GM12801 (cell line): ENCODE results near the gene DNPH1.

ENCODE experiments used
- TF ChIP-seq, protein P1 (sequence below): IDR thresholded peaks from one replicate; pipeline ENCODE4 v1.5.1; 2011; ENCODE audit warnings: control low read depth; ENCODE audit not compliant: insufficient read length; ENCODE audit errors: extremely low read depth

The DNPH1 gene

DNA sequence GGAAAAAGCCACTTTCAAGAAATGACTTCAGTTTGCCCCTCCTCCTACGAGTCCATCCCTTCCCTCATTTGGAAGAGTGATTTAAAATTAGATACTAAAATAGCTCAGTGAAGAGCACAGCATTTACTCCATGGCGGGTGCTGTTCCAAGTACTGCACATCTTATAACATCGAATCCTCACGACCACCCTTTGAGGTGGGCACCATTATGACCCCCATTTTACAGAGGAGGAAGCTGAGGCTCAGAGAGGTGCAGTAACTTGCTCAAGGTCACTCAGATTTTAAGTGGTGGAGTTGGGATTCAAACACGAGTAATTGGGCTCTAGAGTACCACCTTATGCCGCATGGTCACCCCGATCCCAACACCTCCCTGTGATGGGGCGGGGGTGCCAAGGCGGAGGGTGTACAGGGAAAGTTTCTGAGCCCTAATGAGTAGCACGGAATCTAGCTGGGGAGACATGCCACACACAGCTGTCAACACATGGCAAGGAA is 39.5 kb upstream of the DNPH1 start:
- TF ChIP-seq, protein P1, sequence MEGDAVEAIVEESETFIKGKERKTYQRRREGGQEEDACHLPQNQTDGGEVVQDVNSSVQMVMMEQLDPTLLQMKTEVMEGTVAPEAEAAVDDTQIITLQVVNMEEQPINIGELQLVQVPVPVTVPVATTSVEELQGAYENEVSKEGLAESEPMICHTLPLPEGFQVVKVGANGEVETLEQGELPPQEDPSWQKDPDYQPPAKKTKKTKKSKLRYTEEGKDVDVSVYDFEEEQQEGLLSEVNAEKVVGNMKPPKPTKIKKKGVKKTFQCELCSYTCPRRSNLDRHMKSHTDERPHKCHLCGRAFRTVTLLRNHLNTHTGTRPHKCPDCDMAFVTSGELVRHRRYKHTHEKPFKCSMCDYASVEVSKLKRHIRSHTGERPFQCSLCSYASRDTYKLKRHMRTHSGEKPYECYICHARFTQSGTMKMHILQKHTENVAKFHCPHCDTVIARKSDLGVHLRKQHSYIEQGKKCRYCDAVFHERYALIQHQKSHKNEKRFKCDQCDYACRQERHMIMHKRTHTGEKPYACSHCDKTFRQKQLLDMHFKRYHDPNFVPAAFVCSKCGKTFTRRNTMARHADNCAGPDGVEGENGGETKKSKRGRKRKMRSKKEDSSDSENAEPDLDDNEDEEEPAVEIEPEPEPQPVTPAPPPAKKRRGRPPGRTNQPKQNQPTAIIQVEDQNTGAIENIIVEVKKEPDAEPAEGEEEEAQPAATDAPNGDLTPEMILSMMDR: no peak

DNA sequence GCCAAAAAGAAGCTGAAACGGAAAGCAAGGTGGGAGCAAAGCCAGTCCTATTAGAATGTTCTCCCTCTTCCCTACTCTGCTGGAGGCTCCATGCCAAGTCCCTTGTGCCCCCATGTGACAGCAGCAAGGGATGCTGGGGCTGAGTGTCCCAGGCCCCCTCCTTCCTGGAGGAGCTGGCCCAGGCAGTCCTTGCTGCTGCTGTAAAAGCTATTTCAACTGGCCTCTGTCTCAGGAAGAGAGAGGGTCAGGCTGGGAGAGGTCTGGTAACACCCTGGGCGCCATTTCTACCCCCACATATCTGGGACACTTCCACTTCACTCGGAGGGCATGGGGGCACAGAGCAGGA is 39.0 kb upstream of the DNPH1 start:
- TF ChIP-seq, protein P1: no peak

DNA sequence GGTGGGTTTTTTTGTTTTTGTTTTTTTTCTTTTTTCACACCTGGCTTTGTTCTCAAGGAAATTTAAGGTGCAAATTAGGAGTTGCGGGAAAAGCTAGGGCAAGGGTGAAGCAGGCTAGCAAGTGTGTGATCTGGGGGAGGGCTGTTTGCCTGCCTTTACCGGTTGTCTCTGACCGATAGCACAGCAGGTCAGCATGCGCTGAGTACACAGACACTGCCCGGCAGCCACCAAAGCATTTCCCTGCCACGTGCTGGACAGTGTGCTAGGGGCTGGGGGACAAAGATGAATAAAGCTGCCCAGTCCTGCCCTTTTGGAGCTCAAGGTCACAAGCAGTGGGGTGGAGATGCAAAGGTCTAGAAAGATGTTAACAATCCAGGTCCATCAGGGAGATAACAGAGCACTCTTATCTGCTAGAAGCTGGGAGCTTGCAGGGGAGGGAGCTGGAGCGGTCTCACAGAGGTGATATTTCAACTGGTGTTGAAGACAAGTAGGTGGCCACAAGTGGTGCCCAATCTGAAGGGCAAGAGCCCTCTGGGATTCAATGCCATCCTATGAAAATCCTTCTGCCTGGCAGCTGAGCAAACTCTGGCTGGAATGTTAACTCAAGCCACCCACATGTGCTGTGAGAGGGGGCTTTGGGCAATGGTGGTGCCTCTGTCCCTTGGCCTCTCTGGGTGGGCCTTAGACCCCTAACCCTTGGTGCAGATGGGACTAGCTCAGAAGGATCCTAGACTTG is 38.5 kb upstream of the DNPH1 start:
- TF ChIP-seq, protein P1: no peak

DNA sequence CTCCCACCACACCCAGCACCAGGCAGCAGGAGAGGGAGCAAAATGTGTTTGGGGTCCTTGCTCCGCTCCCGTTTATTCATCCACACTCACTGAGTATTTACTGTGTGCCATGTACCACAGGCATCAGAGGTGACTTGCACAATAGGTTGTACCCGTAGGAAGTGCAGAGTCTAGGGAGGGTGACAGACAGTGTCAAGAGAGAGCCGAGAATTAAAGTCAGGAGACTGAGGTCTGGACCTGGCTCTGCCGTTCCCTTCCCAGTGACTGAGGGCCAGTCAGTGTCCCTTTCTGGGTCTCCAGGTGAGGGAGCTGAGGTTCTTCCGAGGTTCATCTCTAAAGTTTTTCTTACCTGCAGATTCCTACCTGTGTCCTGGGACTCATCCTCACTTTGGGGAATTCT is 36.3 kb upstream of the DNPH1 start:
- TF ChIP-seq, protein P1: no peak

DNA sequence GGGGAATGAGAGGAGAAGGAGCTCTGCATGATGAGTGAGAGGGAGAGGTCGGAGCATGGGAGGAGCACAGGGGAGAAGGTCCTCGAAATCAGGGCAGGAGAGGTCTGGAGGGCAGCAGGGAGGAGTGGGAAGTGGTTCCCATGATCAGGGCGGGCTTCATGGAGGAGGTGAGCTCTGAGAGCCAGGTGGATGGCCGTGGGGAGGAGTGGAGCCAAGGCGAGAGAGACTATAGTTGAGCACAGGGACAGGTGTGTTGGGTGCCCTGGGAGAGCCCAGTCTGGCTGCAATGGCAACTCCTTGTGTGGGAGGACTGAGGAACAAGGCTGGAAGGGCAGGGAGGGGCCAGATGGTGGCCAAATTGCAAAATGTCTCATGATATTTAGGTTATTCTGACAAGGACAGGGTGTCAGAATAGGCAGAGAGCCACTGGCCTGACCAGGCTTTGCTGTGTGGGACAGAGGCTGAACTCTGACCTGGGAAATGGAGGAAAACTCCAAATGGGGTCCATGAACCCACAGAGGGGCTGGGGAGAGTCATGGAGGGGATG is 35.4 kb upstream of the DNPH1 start:
- TF ChIP-seq, protein P1: no peak

DNA sequence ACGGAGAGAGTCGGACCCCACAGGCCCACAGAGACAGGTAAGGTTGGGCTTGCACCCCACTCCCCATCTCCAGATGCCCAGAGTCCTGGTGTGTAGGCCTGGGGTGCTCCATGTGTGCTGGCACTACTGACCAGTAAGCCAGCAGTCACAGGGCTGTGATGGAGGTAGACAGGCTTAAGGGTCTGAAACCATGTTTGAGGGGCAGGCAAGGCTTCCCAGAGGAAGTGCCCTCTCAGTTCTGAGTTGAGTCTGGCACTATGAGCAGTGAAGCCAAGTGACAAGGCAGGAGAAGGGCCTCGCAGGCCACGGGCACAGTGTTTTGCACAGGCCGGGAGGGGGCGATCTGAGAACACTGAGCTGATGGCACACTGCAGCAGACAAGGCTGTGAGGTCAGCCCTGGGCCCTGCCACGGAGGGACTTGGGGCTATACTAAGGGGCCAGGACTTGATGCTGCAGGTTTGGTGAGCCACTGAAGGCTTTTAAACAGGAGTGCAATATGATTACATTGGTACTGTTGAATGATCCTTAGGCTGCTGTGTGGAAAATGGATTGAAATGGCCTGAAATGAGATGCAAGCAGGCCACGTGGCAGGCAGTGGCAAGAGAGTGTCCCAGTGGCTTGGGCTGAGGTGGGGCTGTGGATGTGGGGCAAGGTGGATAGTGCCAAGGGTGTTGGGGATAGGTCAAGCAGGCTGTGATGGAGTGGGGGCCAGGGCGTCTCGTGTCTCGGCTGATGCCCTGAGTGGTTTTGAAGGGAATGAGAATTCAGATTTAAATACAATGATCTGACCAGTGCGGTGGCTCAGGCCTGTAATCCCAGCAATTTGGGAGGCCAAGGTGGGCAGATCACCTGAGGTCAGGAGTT is 34.3 kb upstream of the DNPH1 start:
- TF ChIP-seq, protein P1: peak; percentile 44

DNA sequence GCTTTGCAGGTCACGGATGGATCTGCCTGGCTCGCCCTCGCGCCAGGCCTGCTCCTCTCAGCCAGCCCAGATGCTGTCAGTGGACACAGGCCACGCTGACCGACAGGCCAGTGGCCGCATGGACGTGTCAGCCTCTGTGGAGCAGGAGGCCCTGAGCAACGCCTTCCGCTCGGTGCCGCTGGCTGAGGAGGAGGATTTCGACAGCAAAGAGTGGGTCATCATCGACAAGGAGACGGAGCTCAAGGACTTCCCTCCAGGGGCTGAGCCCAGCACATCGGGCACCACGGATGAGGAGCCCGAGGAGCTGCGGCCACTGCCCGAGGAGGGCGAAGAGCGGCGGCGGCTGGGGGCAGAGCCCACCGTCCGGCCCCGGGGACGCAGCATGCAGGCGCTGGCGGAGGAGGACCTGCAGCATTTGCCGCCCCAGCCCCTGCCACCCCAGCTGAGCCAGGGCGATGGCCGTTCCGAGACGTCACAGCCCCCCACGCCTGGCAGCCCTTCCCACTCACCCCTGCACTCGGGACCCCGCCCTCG is 33.6 kb upstream of the DNPH1 start:
- TF ChIP-seq, protein P1: no peak
